Body of pancreas (tissue), 4 donors: ENCODE measurements around the gene TADA2B. TPM values are rescaled to one million over a fixed set of nuclear protein-coding genes. Genes with fewer than 3 reads are reported as not detected.

ENCODE experiments used
- ATAC-seq: fragments of 150-250 bp; one replicate; pipeline ENCODE4 v1.9.1; 2016
- DNase-seq, 4 donors: peaks; one replicate each; pipeline ENCODE4 v3.0.0-alpha.2; 2019
- H3K27ac ChIP-seq, 4 donors: fragments of 200-600 bp; sonication (generic); 1 replicate in 3 of 4; 2 replicates in 1 of 4; pipeline versions ENCODE4 v1.5.1 to v1.6.1; 2016 to 2019; ENCODE audit warnings: mild to moderate bottlenecking in 1 of 4, mixed read lengths in 1 of 4, moderate library complexity in 1 of 4
- H3K27me3 ChIP-seq, 2 donors: fragments of 200-600 bp; sonication (generic); one replicate each; pipeline ENCODE4 v1.6.0; 2016; ENCODE audit warnings: mild to moderate bottlenecking in 1 of 2
- H3K36me3 ChIP-seq, 2 donors: fragments of 200-600 bp; sonication (generic); replicated peaks in 1 of 2; 2 replicates each; pipeline ENCODE4 v1.5.1; 2016; ENCODE audit warnings: low read depth in 2 of 2; ENCODE audit not compliant: insufficient read depth in 1 of 2
- H3K4me1 ChIP-seq: fragments of 200-600 bp; sonication (generic); one replicate; pipeline ENCODE4 v1.6.0; 2016
- H3K4me3 ChIP-seq, 2 donors: fragments of 200-600 bp; sonication (generic); 1 replicate in 1 of 2; 2 replicates in 1 of 2; pipeline ENCODE4 v1.5.1; 2016 to 2019
- H3K9me3 ChIP-seq, 3 donors: fragments of 200-600 bp; sonication (generic); 1 replicate in 2 of 3; 2 replicates in 1 of 3; pipeline ENCODE4 v1.5.1; 2016
- POLR2A ChIP-seq, 3 donors: fragments of 450-650 bp; IDR thresholded peaks; one replicate each; pipeline ENCODE4 v1.6.1; 2016; ENCODE audit warnings: antibody characterized with exemption in 3 of 3, mild to moderate bottlenecking in 2 of 3
- WGBS, 2 donors: methylation state at CpG; one replicate each; pipeline ENCODE4 v1.1.5; 2017; 5-methylcytosine and 5-hydroxymethylcytosine counted together
- intact Hi-C: fragments of 100-400 bp; cut with DNase I; formaldehyde crosslinking; loops from one replicate; pipeline ENCODE4 v1.15.1; 2023
- total RNA-seq, 2 donors: library from RNA; depleted of rRNA; stranded (reverse); fragments of >200 nt; gene quantifications; one replicate each; pipeline ENCODE4 v1.1.0, GENCODE V29; 2016
- TF ChIP-seq, protein P1 (sequence below), 7 experiments: fragments of 450-650 bp in 4 of 7; fragments of 200-600 bp in 3 of 7; sonication (generic) in 3 of 7; IDR thresholded peaks; one replicate each; pipeline ENCODE4 v1.5.1; 2016 to 2019; ENCODE audit warnings: antibody characterized with exemption in 7 of 7

The TADA2B gene
- total RNA-seq, 2 donors from 2014 or later: 18.1 to 20.0 TPM

DNA sequence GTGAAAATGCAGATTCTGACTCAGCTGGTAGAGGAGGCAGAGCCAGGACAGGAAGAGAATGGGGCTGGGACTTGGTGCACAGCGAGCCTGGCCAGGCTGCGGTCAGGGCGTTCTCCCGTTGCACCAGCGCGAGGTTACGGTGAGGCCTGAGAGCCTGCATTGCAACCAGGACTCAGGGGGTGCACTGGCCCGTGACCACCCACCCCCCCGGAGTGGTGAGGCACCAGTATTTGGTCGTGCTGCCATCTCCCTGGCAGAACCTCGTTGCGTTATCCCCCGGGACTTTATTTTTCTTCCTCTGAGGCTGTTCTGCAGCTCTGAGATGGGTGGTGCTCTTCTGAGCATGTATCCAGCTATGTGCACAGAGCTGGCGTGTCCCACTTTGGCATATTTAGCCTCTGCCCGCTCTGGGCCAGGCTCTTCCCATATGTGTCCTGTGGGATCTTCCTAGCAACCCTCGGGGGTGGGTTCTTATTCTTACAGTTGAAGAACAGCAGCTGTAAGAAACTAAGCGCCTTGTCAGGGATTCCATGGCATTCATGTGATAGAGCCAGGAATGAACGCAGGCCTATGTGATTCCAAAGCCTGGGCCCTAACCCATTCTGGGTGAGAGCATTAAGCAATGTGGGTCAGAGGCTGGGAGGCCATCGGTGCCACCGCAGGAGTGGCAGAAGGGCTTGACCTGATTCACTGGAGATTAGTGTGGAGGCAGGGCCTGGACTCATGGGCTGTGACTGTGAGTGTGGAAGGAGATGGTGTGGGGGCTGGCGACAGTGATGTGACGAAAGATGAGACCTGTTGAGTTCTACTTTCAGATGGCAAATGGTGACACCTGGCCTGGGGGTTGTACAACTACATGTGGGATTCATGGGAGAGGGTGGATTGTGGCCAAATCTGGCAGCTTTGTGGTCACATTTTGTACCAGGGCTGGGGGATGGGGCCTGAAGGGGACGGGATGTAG is 3.1 kb downstream of the TADA2B start:
- TF ChIP-seq, protein P1, sequence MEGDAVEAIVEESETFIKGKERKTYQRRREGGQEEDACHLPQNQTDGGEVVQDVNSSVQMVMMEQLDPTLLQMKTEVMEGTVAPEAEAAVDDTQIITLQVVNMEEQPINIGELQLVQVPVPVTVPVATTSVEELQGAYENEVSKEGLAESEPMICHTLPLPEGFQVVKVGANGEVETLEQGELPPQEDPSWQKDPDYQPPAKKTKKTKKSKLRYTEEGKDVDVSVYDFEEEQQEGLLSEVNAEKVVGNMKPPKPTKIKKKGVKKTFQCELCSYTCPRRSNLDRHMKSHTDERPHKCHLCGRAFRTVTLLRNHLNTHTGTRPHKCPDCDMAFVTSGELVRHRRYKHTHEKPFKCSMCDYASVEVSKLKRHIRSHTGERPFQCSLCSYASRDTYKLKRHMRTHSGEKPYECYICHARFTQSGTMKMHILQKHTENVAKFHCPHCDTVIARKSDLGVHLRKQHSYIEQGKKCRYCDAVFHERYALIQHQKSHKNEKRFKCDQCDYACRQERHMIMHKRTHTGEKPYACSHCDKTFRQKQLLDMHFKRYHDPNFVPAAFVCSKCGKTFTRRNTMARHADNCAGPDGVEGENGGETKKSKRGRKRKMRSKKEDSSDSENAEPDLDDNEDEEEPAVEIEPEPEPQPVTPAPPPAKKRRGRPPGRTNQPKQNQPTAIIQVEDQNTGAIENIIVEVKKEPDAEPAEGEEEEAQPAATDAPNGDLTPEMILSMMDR (IDR thresholded peaks at IDR 0.05): no peak
- no peak for TF ChIP-seq POLR2A (IDR thresholded peaks at IDR 0.05)

DNA sequence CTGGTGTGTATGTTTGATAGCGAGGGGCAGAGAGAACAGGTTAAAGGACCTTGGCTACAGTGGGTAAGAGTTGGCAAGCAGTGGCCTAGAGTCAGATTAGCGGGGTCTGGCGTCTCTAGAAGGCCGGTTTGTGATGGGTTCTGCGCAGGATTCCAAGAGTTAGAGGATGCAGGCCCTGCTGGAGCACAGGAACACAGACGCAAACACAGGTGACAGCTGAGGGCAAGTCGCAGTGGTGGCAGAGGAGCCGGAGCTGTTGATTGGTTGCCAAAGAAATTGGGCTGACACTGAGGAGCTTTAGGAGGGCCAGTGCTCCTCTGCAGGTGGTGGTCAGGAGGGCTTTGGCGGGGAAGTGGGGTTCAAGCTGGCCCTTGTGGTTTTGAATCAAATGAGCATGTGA is 3.8 kb downstream of the TADA2B start:
- Histone ChIP-seq H3K4me1 (peaks cover 75% of the 10 kb centered on the region), H3K27ac (no peak overlapping the region), H3K27me3 (no peaks in the 10 kb centered on the region), H3K9me3 (no peaks in the 10 kb centered on the region), H3K4me3 (no peak overlapping the region), H3K36me3 (no peaks in the 10 kb centered on the region)
- 65 to 88% methylated on average over 9 of the region's 9 CpGs for WGBS, 2 donors
- intact Hi-C loops: no loop called here
- DNase-seq: no peak
- ATAC-seq: no peak
- TF ChIP-seq, protein P1 (IDR thresholded peaks at IDR 0.05): no peak
- no peak for TF ChIP-seq POLR2A (IDR thresholded peaks at IDR 0.05)

More for the DNA sequence above, 3.1 kb downstream of the TADA2B start:
- ATAC-seq: no peak
- Histone ChIP-seq H3K4me1 (peaks cover 75% of the 10 kb centered on the region), H3K4me3 (no peak overlapping the region), H3K9me3 (no peaks in the 10 kb centered on the region), H3K27ac (no peak overlapping the region), H3K27me3 (no peaks in the 10 kb centered on the region), H3K36me3 (no peaks in the 10 kb centered on the region)
- intact Hi-C loops: no loop called here
- DNase-seq: no peak
- 64 to 76% methylated on average over 17 to 23 of the region's 23 CpGs for WGBS, 2 donors

DNA sequence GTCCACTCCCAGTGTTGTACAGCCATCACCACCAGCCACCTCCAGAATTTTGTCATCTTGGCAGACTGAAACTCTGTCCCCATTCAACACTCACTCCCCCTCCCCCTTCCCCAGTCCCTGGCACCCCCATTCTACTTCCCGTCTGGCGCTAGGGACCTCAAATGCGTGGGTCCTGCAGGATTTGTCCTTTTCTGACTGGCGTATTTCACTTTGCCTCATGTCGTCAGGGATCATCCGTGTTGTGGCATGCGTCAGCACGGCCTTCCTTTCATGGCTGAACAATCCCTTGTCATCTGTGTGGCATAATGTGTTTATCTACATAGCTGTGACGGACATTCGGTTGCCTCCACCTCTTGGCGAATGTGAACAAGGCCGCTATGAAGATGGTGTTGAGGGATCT is 5.5 kb downstream of the TADA2B start:
- Histone ChIP-seq H3K36me3 (no peaks in the 10 kb centered on the region), H3K9me3 (no peaks in the 10 kb centered on the region), H3K4me1 (peaks cover 75% of the 10 kb centered on the region), H3K27me3 (no peaks in the 10 kb centered on the region), H3K4me3 (no peak overlapping the region), H3K27ac (no peak overlapping the region)
- no peak for DNase-seq
- 92 to 95% methylated on average over 12 of the region's 12 CpGs for WGBS, 2 donors
- TF ChIP-seq POLR2A (IDR thresholded peaks at IDR 0.05): no peak
- TF ChIP-seq, protein P1 (IDR thresholded peaks at IDR 0.05): no peak
- intact Hi-C loops: no loop called here
- no peak for ATAC-seq

DNA sequence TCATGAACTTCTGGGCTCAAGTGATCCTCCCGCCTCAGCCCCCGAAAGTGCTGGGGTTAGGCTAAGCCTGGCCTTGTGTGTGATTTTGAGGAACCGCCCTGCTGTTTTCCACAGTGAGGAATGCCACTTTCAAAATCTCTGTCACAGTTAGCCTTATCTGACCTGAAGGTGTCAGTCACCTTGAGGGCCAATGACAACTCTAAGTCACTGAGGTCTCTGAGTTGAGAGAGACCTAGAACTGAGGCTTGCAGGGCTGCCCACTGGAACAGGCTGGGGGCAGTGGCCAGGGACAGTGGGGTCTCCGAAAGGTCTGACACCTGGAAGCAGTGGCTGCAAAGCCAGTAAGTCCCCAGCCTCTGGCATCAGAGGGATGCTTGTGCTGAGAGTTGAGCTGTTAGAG is 6.1 kb downstream of the TADA2B start:
- peaks cover 74% of the 10 kb centered on the region for H3K4me1 ChIP-seq
- H3K27me3 ChIP-seq: no peaks in the 10 kb centered on the region
- 91 to 98% methylated on average over 4 of the region's 4 CpGs for WGBS, 2 donors
- peaks cover 0 to 2% of the 10 kb centered on the region in 2 donors for H3K36me3 ChIP-seq
- no peak overlapping the region for H3K4me3 ChIP-seq
- TF ChIP-seq, protein P1 (IDR thresholded peaks at IDR 0.05): no peak
- TF ChIP-seq POLR2A (IDR thresholded peaks at IDR 0.05): no peak
- DNase-seq (no peak), ATAC-seq (no peak)
- H3K27ac ChIP-seq: no peak overlapping the region
- intact Hi-C loops: no loop called here
- H3K9me3 ChIP-seq: no peaks in the 10 kb centered on the region
